ENCODE measurements around the gene DPH6.

Gene DPH6

GRCh38 chr15:35496585-35496984 lies 49.4 kb downstream of the DPH6 start:
- Histone ChIP-seq H3K36me3 (ENCODE audit: control insufficient read depth, insufficient read depth, low read length) (no peaks in the 10 kb centered on the region), H3K27me3 (ENCODE audit: control insufficient read depth, insufficient read depth, low read length) (no peaks in the 10 kb centered on the region), H3K27ac (ENCODE audit: low read depth, low read length) (no peak overlapping the region), H3K4me1 (ENCODE audit: control insufficient read depth, insufficient read depth, low read length) (no peaks in the 10 kb centered on the region), H3K9ac (ENCODE audit: low read length) (no peak overlapping the region), H3K4me3 (ENCODE audit: low read length) (no peak overlapping the region)

- Histone ChIP-seq H3K4me1 (ENCODE audit: control insufficient read depth, insufficient read depth, low read length) (no peaks in the 10 kb centered on the region), H3K4me3 (ENCODE audit: low read length) (no peak overlapping the region), H3K27me3 (ENCODE audit: control insufficient read depth, insufficient read depth, low read length) (no peaks in the 10 kb centered on the region), H3K36me3 (ENCODE audit: control insufficient read depth, insufficient read depth, low read length) (no peaks in the 10 kb centered on the region), H3K9ac (ENCODE audit: low read length) (no peak overlapping the region), H3K27ac (ENCODE audit: low read depth, low read length) (no peak overlapping the region)
Observed at GRCh38 chr15:35495080-35495479, 50.9 kb downstream of the DPH6 start.

- Histone ChIP-seq H3K4me3 (ENCODE audit: low read length) (no peak overlapping the region), H3K36me3 (ENCODE audit: control insufficient read depth, insufficient read depth, low read length) (no peaks in the 10 kb centered on the region), H3K4me1 (ENCODE audit: control insufficient read depth, insufficient read depth, low read length) (no peaks in the 10 kb centered on the region), H3K9ac (ENCODE audit: low read length) (no peak overlapping the region), H3K27me3 (ENCODE audit: control insufficient read depth, insufficient read depth, low read length) (no peaks in the 10 kb centered on the region), H3K27ac (ENCODE audit: low read depth, low read length) (no peak overlapping the region)
Observed at GRCh38 chr15:35491999-35492398, 54.0 kb downstream of the DPH6 start.

GRCh38 chr15:35491173-35491572 lies 54.8 kb downstream of the DPH6 start:
- H3K4me1 ChIP-seq (ENCODE audit: control insufficient read depth, insufficient read depth, low read length), result no peaks in the 10 kb centered on the region
- no peak overlapping the region for H3K27ac ChIP-seq (ENCODE audit: low read depth, low read length)
- H3K36me3 ChIP-seq (ENCODE audit: control insufficient read depth, insufficient read depth, low read length), result no peaks in the 10 kb centered on the region
- H3K27me3 ChIP-seq (ENCODE audit: control insufficient read depth, insufficient read depth, low read length), result no peaks in the 10 kb centered on the region
- H3K4me3 ChIP-seq (ENCODE audit: low read length), result no peak overlapping the region
- H3K9ac ChIP-seq (ENCODE audit: low read length), result no peak overlapping the region

GRCh38 chr15:35490511-35490910 lies 55.5 kb downstream of the DPH6 start:
- Histone ChIP-seq H3K9ac (ENCODE audit: low read length) (no peak overlapping the region), H3K36me3 (ENCODE audit: control insufficient read depth, insufficient read depth, low read length) (no peaks in the 10 kb centered on the region), H3K27ac (ENCODE audit: low read depth, low read length) (no peak overlapping the region), H3K4me3 (ENCODE audit: low read length) (no peak overlapping the region), H3K27me3 (ENCODE audit: control insufficient read depth, insufficient read depth, low read length) (no peaks in the 10 kb centered on the region), H3K4me1 (ENCODE audit: control insufficient read depth, insufficient read depth, low read length) (no peaks in the 10 kb centered on the region)

GRCh38 chr15:35487417-35487816 lies 58.5 kb downstream of the DPH6 start:
- Histone ChIP-seq H3K4me3 (ENCODE audit: low read length) (no peak overlapping the region), H3K36me3 (ENCODE audit: control insufficient read depth, insufficient read depth, low read length) (no peaks in the 10 kb centered on the region), H3K27me3 (ENCODE audit: control insufficient read depth, insufficient read depth, low read length) (no peaks in the 10 kb centered on the region), H3K9ac (ENCODE audit: low read length) (no peak overlapping the region), H3K4me1 (ENCODE audit: control insufficient read depth, insufficient read depth, low read length) (no peaks in the 10 kb centered on the region), H3K27ac (ENCODE audit: low read depth, low read length) (no peak overlapping the region)

GRCh38 chr15:35486296-35486695 lies 59.7 kb downstream of the DPH6 start:
- Histone ChIP-seq H3K36me3 (ENCODE audit: control insufficient read depth, insufficient read depth, low read length) (no peaks in the 10 kb centered on the region), H3K9ac (ENCODE audit: low read length) (no peak overlapping the region), H3K27ac (ENCODE audit: low read depth, low read length) (no peak overlapping the region), H3K4me3 (ENCODE audit: low read length) (no peak overlapping the region), H3K27me3 (ENCODE audit: control insufficient read depth, insufficient read depth, low read length) (no peaks in the 10 kb centered on the region), H3K4me1 (ENCODE audit: control insufficient read depth, insufficient read depth, low read length) (no peaks in the 10 kb centered on the region)

- no peak overlapping the region for H3K9ac ChIP-seq (ENCODE audit: low read length)
- H3K27me3 ChIP-seq (ENCODE audit: control insufficient read depth, insufficient read depth, low read length), result no peaks in the 10 kb centered on the region
- no peak overlapping the region for H3K4me3 ChIP-seq (ENCODE audit: low read length)
- H3K27ac ChIP-seq (ENCODE audit: low read depth, low read length), result no peak overlapping the region
- no peaks in the 10 kb centered on the region for H3K36me3 ChIP-seq (ENCODE audit: control insufficient read depth, insufficient read depth, low read length)
- no peaks in the 10 kb centered on the region for H3K4me1 ChIP-seq (ENCODE audit: control insufficient read depth, insufficient read depth, low read length)
Observed at GRCh38 chr15:35485411-35485810, 60.6 kb downstream of the DPH6 start.

- Histone ChIP-seq H3K9ac (ENCODE audit: low read length) (no peak overlapping the region), H3K4me3 (ENCODE audit: low read length) (no peak overlapping the region), H3K4me1 (ENCODE audit: control insufficient read depth, insufficient read depth, low read length) (no peaks in the 10 kb centered on the region), H3K27ac (ENCODE audit: low read depth, low read length) (no peak overlapping the region), H3K36me3 (ENCODE audit: control insufficient read depth, insufficient read depth, low read length) (no peaks in the 10 kb centered on the region), H3K27me3 (ENCODE audit: control insufficient read depth, insufficient read depth, low read length) (no peaks in the 10 kb centered on the region)
Observed at GRCh38 chr15:35484231-35484945, 61.6 kb downstream of the DPH6 start.

- H3K27me3 ChIP-seq (ENCODE audit: control insufficient read depth, insufficient read depth, low read length), result no peaks in the 10 kb centered on the region
- H3K4me3 ChIP-seq (ENCODE audit: low read length), result no peak overlapping the region
- H3K36me3 ChIP-seq (ENCODE audit: control insufficient read depth, insufficient read depth, low read length), result no peaks in the 10 kb centered on the region
- no peaks in the 10 kb centered on the region for H3K4me1 ChIP-seq (ENCODE audit: control insufficient read depth, insufficient read depth, low read length)
- H3K27ac ChIP-seq (ENCODE audit: low read depth, low read length), result no peak overlapping the region
- no peak overlapping the region for H3K9ac ChIP-seq (ENCODE audit: low read length)
Observed at GRCh38 chr15:35481992-35482391, 64.0 kb downstream of the DPH6 start.

- Histone ChIP-seq H3K9ac (ENCODE audit: low read length) (no peak overlapping the region), H3K36me3 (ENCODE audit: control insufficient read depth, insufficient read depth, low read length) (no peaks in the 10 kb centered on the region), H3K4me1 (ENCODE audit: control insufficient read depth, insufficient read depth, low read length) (no peaks in the 10 kb centered on the region), H3K4me3 (ENCODE audit: low read length) (no peak overlapping the region), H3K27me3 (ENCODE audit: control insufficient read depth, insufficient read depth, low read length) (no peaks in the 10 kb centered on the region), H3K27ac (ENCODE audit: low read depth, low read length) (no peak overlapping the region)
Observed at GRCh38 chr15:35481064-35481463, 64.9 kb downstream of the DPH6 start.

GRCh38 chr15:35479423-35479822 lies 66.5 kb downstream of the DPH6 start:
- Histone ChIP-seq H3K4me3 (ENCODE audit: low read length) (no peak overlapping the region), H3K9ac (ENCODE audit: low read length) (no peak overlapping the region), H3K4me1 (ENCODE audit: control insufficient read depth, insufficient read depth, low read length) (no peaks in the 10 kb centered on the region), H3K27me3 (ENCODE audit: control insufficient read depth, insufficient read depth, low read length) (no peaks in the 10 kb centered on the region), H3K27ac (ENCODE audit: low read depth, low read length) (no peak overlapping the region), H3K36me3 (ENCODE audit: control insufficient read depth, insufficient read depth, low read length) (no peaks in the 10 kb centered on the region)

Measured in rectal smooth muscle tissue (tissue), 1 donor.